H1 (cell line): ENCODE results near the gene ADNP. TPM values are rescaled to one million over a fixed set of nuclear protein-coding genes. Genes with fewer than 3 reads are reported as not detected.

Source experiments
- CTCF ChIA-PET: fragments of 300-600 bp; sonication (Branson Sonifier 250); formaldehyde crosslinking; loops from one replicate; lab custom pipeline; 2021; ENCODE audit not compliant: partially characterized antibody; lab: Charles Lee
- POLR2A ChIA-PET: fragments of 300-600 bp; sonication (Branson Sonifier 250); formaldehyde crosslinking; loops from one replicate; lab custom pipeline; 2021; ENCODE audit warnings: inconsistent platforms; ENCODE audit not compliant: partially characterized antibody; lab: Charles Lee
- DNase-seq, 2 experiments: peaks; one replicate each; pipeline versions ENCODE4 v3.0.0 to v3.0.0-alpha.2; 2010 to 2022; ENCODE audit warnings: low spot score in 2 of 2, low read depth in 1 of 2, mixed read lengths in 1 of 2
- FAIRE-seq: peaks from 2 replicates; lab custom pipeline; 2011; peaks lifted over from hg19 to GRCh38; lab: Jason Lieb, UNC
- H2AFZ ChIP-seq: 2 replicates; pipeline ENCODE4 v1.8.1; 2012; ENCODE audit warnings: low read length, inconsistent platforms
- H2AK5ac ChIP-seq: 2 replicates; pipeline ENCODE4 v1.6.1; 2013; ENCODE audit warnings: low read depth, low read length
- H2BK120ac ChIP-seq: replicated peaks from 2 replicates; pipeline ENCODE3; 2013; ENCODE audit warnings: low read depth, low read length, inconsistent platforms
- H2BK12ac ChIP-seq: 2 replicates; pipeline ENCODE4 v1.6.1; 2013; ENCODE audit warnings: low read depth, low read length
- H2BK15ac ChIP-seq: 2 replicates; pipeline ENCODE4 v1.6.1; 2013; ENCODE audit warnings: low read length
- H2BK20ac ChIP-seq: 2 replicates; pipeline ENCODE4 v1.6.1; 2013; ENCODE audit warnings: low read length
- H2BK5ac ChIP-seq: 2 replicates; pipeline ENCODE4 v1.6.1; 2013; ENCODE audit warnings: low read depth, low read length
- H3K14ac ChIP-seq: 2 replicates; pipeline ENCODE4 v1.6.1; 2013; ENCODE audit warnings: inconsistent platforms; ENCODE audit not compliant: insufficient read length
- H3K18ac ChIP-seq: 2 replicates; pipeline ENCODE4 v1.6.1; 2013; ENCODE audit warnings: low read length; ENCODE audit errors: extremely low read depth
- H3K23ac ChIP-seq: 2 replicates; pipeline ENCODE4 v1.6.1; 2013; ENCODE audit warnings: inconsistent platforms; ENCODE audit not compliant: insufficient read length
- H3K23me2 ChIP-seq: 2 replicates; pipeline ENCODE4 v1.6.1; 2013; ENCODE audit warnings: low read depth, low read length
- H3K27ac ChIP-seq: 2 replicates; pipeline ENCODE4 v1.6.1; 2011; ENCODE audit warnings: low read depth, low read length, inconsistent platforms
- H3K27me3 ChIP-seq, 4 experiments: replicated peaks in 1 of 4; 1 replicate in 1 of 4; 2 replicates in 3 of 4; pipeline versions ENCODE4 v1.6.1 to v1.8.1; 2011 to 2013; ENCODE audit warnings: low read length in 3 of 4, mild to moderate bottlenecking in 3 of 4, inconsistent platforms in 2 of 4, mixed read lengths in 2 of 4, moderate library complexity in 1 of 4; ENCODE audit not compliant: control insufficient read depth in 3 of 4, insufficient read depth in 3 of 4; ENCODE audit errors: extremely low read depth in 1 of 4
- H3K36me3 ChIP-seq, 4 experiments: 2 replicates each; pipeline versions ENCODE4 v1.6.1 to v1.8.1; 2011 to 2013; ENCODE audit warnings: mild to moderate bottlenecking in 4 of 4, low read length in 3 of 4, moderate library complexity in 2 of 4, control low read depth in 1 of 4, inconsistent platforms in 1 of 4; ENCODE audit not compliant: insufficient read depth in 4 of 4, control insufficient read depth in 2 of 4
- H3K4ac ChIP-seq: replicated peaks from 2 replicates; pipeline ENCODE3; 2013; ENCODE audit warnings: low read length, low read depth, mixed read lengths, inconsistent platforms; ENCODE audit not compliant: insufficient read length
- H3K4me1 ChIP-seq, 4 experiments: replicated peaks in 1 of 4; 1 replicate in 1 of 4; 2 replicates in 3 of 4; pipeline versions ENCODE4 v1.6.1 to v1.8.1; 2011 to 2013; ENCODE audit warnings: low read length in 3 of 4, inconsistent platforms in 2 of 4, mixed read lengths in 1 of 4; ENCODE audit not compliant: insufficient read depth in 4 of 4, control insufficient read depth in 3 of 4
- H3K4me2 ChIP-seq, 2 experiments: 2 replicates each; pipeline versions ENCODE4 v1.6.1 to v1.8.1; 2011 to 2013; ENCODE audit warnings: low read depth in 2 of 2, low read length in 2 of 2, control low read depth in 1 of 2, inconsistent platforms in 1 of 2, mild to moderate bottlenecking in 1 of 2; ENCODE audit not compliant: insufficient read depth in 1 of 2
- H3K4me3 ChIP-seq, 4 experiments: fragments of 200-600, 300-600 bp in 1 of 4; sonication (generic), shearing (Covaris generic), sonication (Bioruptor Twin) in 1 of 4; 2 replicates each; pipeline versions ENCODE4 v1.5.1 to v1.8.1; 2011 to 2016; ENCODE audit warnings: low read length in 4 of 4, low read depth in 3 of 4, control low read depth in 2 of 4, inconsistent platforms in 2 of 4, mild to moderate bottlenecking in 2 of 4, mixed read lengths in 1 of 4, moderate library complexity in 1 of 4; ENCODE audit not compliant: insufficient read depth in 2 of 4; ENCODE audit errors: extremely low read depth in 1 of 4
- H3K56ac ChIP-seq: replicated peaks from 2 replicates; pipeline ENCODE3; 2013; ENCODE audit warnings: low read depth, mild to moderate bottlenecking, mixed read lengths, low read length, inconsistent platforms; ENCODE audit not compliant: insufficient read length
- H3K79me1 ChIP-seq: 2 replicates; pipeline ENCODE4 v1.6.1; 2013; ENCODE audit warnings: low read depth, low read length, control low read depth
- H3K79me2 ChIP-seq, 2 experiments: 2 replicates each; pipeline versions ENCODE4 v1.6.1 to v1.8.1; 2012 to 2013; ENCODE audit warnings: low read length in 2 of 2, mild to moderate bottlenecking in 2 of 2, inconsistent platforms in 1 of 2; ENCODE audit not compliant: insufficient read depth in 2 of 2, control insufficient read depth in 1 of 2
- H3K9ac ChIP-seq, 4 experiments: replicated peaks in 1 of 4; 1 replicate in 1 of 4; 2 replicates in 3 of 4; pipeline versions ENCODE4 v1.6.1 to v1.8.1; 2011 to 2013; ENCODE audit warnings: low read depth in 3 of 4, low read length in 3 of 4, control low read depth in 2 of 4, mild to moderate bottlenecking in 2 of 4, moderate library complexity in 2 of 4, inconsistent platforms in 1 of 4; ENCODE audit errors: extremely low read depth in 1 of 4
- H3K9me3 ChIP-seq, 2 experiments: 2 replicates each; pipeline versions ENCODE4 v1.6.1 to v1.8.1; 2012 to 2013; ENCODE audit warnings: mild to moderate bottlenecking in 2 of 2, moderate library complexity in 2 of 2, control low read depth in 1 of 2, inconsistent platforms in 1 of 2, low read depth in 1 of 2, low read length in 1 of 2, mixed read lengths in 1 of 2; ENCODE audit not compliant: insufficient read depth in 2 of 2
- H4K20me1 ChIP-seq, 2 experiments: replicated peaks in 1 of 2; 2 replicates each; pipeline versions ENCODE3 to v1.8.1; 2011 to 2013; ENCODE audit warnings: inconsistent platforms in 2 of 2, low read length in 2 of 2, mild to moderate bottlenecking in 1 of 2; ENCODE audit not compliant: insufficient read depth in 2 of 2, control insufficient read depth in 1 of 2
- H4K5ac ChIP-seq: 2 replicates; pipeline ENCODE4 v1.6.1; 2013; ENCODE audit warnings: low read length, low read depth, mixed read lengths, inconsistent platforms; ENCODE audit not compliant: insufficient read length
- H4K8ac ChIP-seq: 2 replicates; pipeline ENCODE4 v1.8.0; 2013; ENCODE audit warnings: mild to moderate bottlenecking, moderate library complexity, low read length, inconsistent platforms; ENCODE audit not compliant: insufficient read depth; ENCODE audit errors: extremely low read depth
- H4K91ac ChIP-seq: replicated peaks from 2 replicates; pipeline ENCODE3; 2013; ENCODE audit warnings: low read length, mixed read lengths, inconsistent platforms; ENCODE audit not compliant: insufficient read length
- POU5F1 ChIP-seq: IDR thresholded peaks from 2 replicates; pipeline ENCODE4 v1.6.1; 2011; ENCODE audit warnings: low read depth, mild to moderate bottlenecking, low read length, moderate library complexity
- WGBS, 2 experiments: shearing (Covaris generic) in 1 of 2; methylation state at CpG; one replicate each; pipeline versions ENCODE4 v1.1.6 to v1.1.7; 2013 to 2015; ENCODE audit warnings: low lambda C conversion rate in 2 of 2, mixed read lengths in 2 of 2, inconsistent platforms in 1 of 2, low coverage in 1 of 2, missing lambda C conversion rate in 1 of 2; ENCODE audit not compliant: insufficient replicate concordance in 2 of 2, insufficient coverage in 1 of 2, insufficient read length in 1 of 2; ENCODE audit errors: extremely low coverage in 1 of 2, missing lambda C conversion rate in 1 of 2; 5-methylcytosine and 5-hydroxymethylcytosine counted together
- polyA plus RNA-seq, 7 experiments: library from polyadenylated mRNA; depleted of rRNA in 3 of 7; stranded (reverse) in 5 of 7; unstranded in 2 of 7; fragments of >200 nt in 5 of 7; fragments of 200-250 nt in 2 of 7; gene quantifications; 1 replicate in 5 of 7; 2 replicates in 1 of 7; 4 replicates in 1 of 7; pipeline versions ENCODE4 v1.2.1 to v1.2.3, GENCODE V29; 2011 to 2013; ENCODE audit warnings: missing spikeins in 2 of 7, mixed read lengths in 2 of 7
- total RNA-seq: library from RNA; stranded (reverse); fragmentation: NEBNext Ultra II Directional; extraction: Animal tissue kit (Norgen Biotek cat#: 25700); gene quantifications from 2 replicates; pipeline ENCODE4 v1.2.1, GENCODE V29; 2021

The ADNP gene
- total and polyA plus RNA-seq, 2 of the 8 experiments (the other 6 are each of a cell fraction or from before 2014, with no cell fraction given) = 31.6 to 123 TPM

- Histone ChIP-seq H3K4me1 (peaks cover 6 to 25% (median 15%) of the 10 kb centered on the region in 4 experiments), H3K27me3 (no peaks in the 10 kb centered on the region), H4K8ac (no peak overlapping the region), H4K5ac (no peak overlapping the region), H2BK12ac (0 out of 2 replicates have a peak overlapping the region, but pooled peaks have one; percentile 39), H3K36me3 (peaks cover 0 to 8% (median under 1%) of the 10 kb centered on the region in 4 experiments; a peak in 2 of 8 replicates), H3K23ac (no peak overlapping the region), H2BK20ac (no peak overlapping the region), H3K56ac (no peak overlapping the region), H3K18ac (no peak overlapping the region), H3K14ac (no peak overlapping the region), H3K23me2 (peaks cover 3% of the 10 kb centered on the region; the same call in 1 of the 2 replicates), H4K91ac (no peak overlapping the region), H4K20me1 (peaks cover 0 to 1% of the 10 kb centered on the region in 2 experiments), H2AFZ (no peak overlapping the region), H3K4me3 (no peak overlapping the region), H3K4ac (no peak overlapping the region), H2BK120ac (no peak overlapping the region), H3K27ac (no peak overlapping the region), H3K9me3 (no peaks in the 10 kb centered on the region), H3K9ac (no peak overlapping the region), H2BK5ac (peak overlapping the region; percentile 8; the same call in 1 of the 2 replicates), H3K79me2 (no peaks in the 10 kb centered on the region), H3K4me2 (no peak overlapping the region), H2BK15ac (peak overlapping the region; percentile 24; the same call in 1 of the 2 replicates), H2AK5ac (peak overlapping the region; percentile 88), H3K79me1 (no peaks in the 10 kb centered on the region)
- ChIA-PET POLR2A (interaction anchor here (7.9 kb wide), 1 partner anchor 12 kb away, joined by 87 read pairs; no protein-coding TSS in a partner anchor), CTCF (interaction anchor here (0.8 to 1.7 kb wide), 4 partner anchors 9 to 48 kb away, joined by 3 to 4 read pairs (median 4); no protein-coding TSS in a partner anchor)
- FAIRE-seq = no peak
- WGBS, 2 experiments = 90% methylated on average over 10 of the region's 10 CpGs; no CpG with 5 or more reads in 1 of the 2 experiments
- no peak for DNase-seq
- TF ChIP-seq POU5F1 = no peak
Measured at GRCh38 chr20:50874111-50874757, 57.0 kb downstream of the ADNP start.
